Left ventricle myocardium inferior (tissue), 1 donor: Measurements from ENCODE around the gene FCGBP. TPM values are rescaled to one million over a fixed set of nuclear protein-coding genes. Genes with fewer than 3 reads are reported as not detected.
"Not testable (repeated sequence)": the region's sequence is repeated elsewhere in the genome, so short reads cannot be mapped to it uniquely, and the experiment has no call there.

Experiments used
- DNase-seq: peaks from one replicate; pipeline ENCODE4 v3.0.0-alpha.2; 2020
- H3K27ac ChIP-seq: fragments of 200-600 bp; replicated peaks from 2 replicates; pipeline ENCODE4 v1.8.0; 2021
- H3K27me3 ChIP-seq: fragments of 200-600 bp; 2 replicates; pipeline ENCODE4 v1.8.0; 2021; ENCODE audit warnings: low read depth
- H3K36me3 ChIP-seq: fragments of 200-600 bp; 2 replicates; pipeline ENCODE4 v1.8.0; 2021
- H3K4me1 ChIP-seq: fragments of 200-600 bp; 2 replicates; pipeline ENCODE4 v1.8.0; 2021
- H3K4me3 ChIP-seq: fragments of 200-600 bp; 2 replicates; pipeline ENCODE4 v1.8.0; 2021; ENCODE audit warnings: mild to moderate bottlenecking, moderate library complexity
- H3K9me3 ChIP-seq: fragments of 200-600 bp; replicated peaks from 2 replicates; pipeline ENCODE4 v1.8.0; 2021
- CTCF ChIP-seq: fragments of 200-600 bp; IDR thresholded peaks from 2 replicates; pipeline ENCODE4 v1.8.0; 2021; ENCODE audit warnings: antibody characterized with exemption, mild to moderate bottlenecking, borderline replicate concordance
- intact Hi-C: fragments of 100-400 bp; cut with micrococcal nuclease; formaldehyde crosslinking; loops from one replicate; pipeline ENCODE4 v1.11.0; 2022
- total RNA-seq: library from RNA; stranded (reverse); fragmentation: NEBNext Ultra II Directional; extraction: Animal tissue kit (Norgen Biotek cat#: 25700); gene quantifications from one replicate; pipeline ENCODE4 v1.2.1, GENCODE V29; 2021
- donor health status: DM: no; HTN: yes; CAD: no; lungs with severe emphysema.

The FCGBP gene
- total RNA-seq, 1 donor from 2014 or later: 4.1 TPM

GRCh38 chr19:39967561-39967960, 33.1 kb upstream of the FCGBP start:
- Histone ChIP-seq H3K4me3 (no peak overlapping the region), H3K9me3 (no peaks in the 10 kb centered on the region), H3K4me1 (peaks cover 28% of the 10 kb centered on the region), H3K27ac (no peak overlapping the region), H3K36me3 (peaks cover 5% of the 10 kb centered on the region), H3K27me3 (no peaks in the 10 kb centered on the region)
- intact Hi-C loops: no loop called here
- TF ChIP-seq CTCF: no peak
- no peak for DNase-seq

GRCh38 chr19:39966617-39967016, 32.2 kb upstream of the FCGBP start:
- Histone ChIP-seq H3K4me3 (no peak overlapping the region), H3K4me1 (peaks cover 18% of the 10 kb centered on the region), H3K27ac (no peak overlapping the region), H3K27me3 (no peaks in the 10 kb centered on the region), H3K36me3 (no peaks in the 10 kb centered on the region), H3K9me3 (no peaks in the 10 kb centered on the region)
- TF ChIP-seq CTCF: no peak
- intact Hi-C loops: no loop called here
- no peak for DNase-seq

- no peaks in the 10 kb centered on the region for H3K4me1 ChIP-seq
- H3K36me3 ChIP-seq: no peaks in the 10 kb centered on the region
- H3K27me3 ChIP-seq: no peaks in the 10 kb centered on the region
- TF ChIP-seq CTCF: no peak
- H3K9me3 ChIP-seq: no peaks in the 10 kb centered on the region
- intact Hi-C loops: no loop called here
- H3K4me3 ChIP-seq: no peak overlapping the region
- no peak for DNase-seq
- no peak overlapping the region for H3K27ac ChIP-seq
Measured at GRCh38 chr19:39963898-39964297, 29.5 kb upstream of the FCGBP start.

GRCh38 chr19:39959407-39959806, 25.0 kb upstream of the FCGBP start:
- intact Hi-C loops, DNase-seq, H3K36me3 ChIP-seq, H3K27me3 ChIP-seq, H3K4me3 ChIP-seq, H3K27ac ChIP-seq, H3K4me1 ChIP-seq, H3K9me3 ChIP-seq: not testable (repeated sequence)

- H3K27me3 ChIP-seq, H3K27ac ChIP-seq, H3K9me3 ChIP-seq, H3K4me3 ChIP-seq, intact Hi-C loops, H3K36me3 ChIP-seq, DNase-seq, H3K4me1 ChIP-seq: not testable (repeated sequence)
Measured at GRCh38 chr19:39958942-39959341, 24.5 kb upstream of the FCGBP start.

- H3K9me3 ChIP-seq, H3K4me3 ChIP-seq, DNase-seq, H3K36me3 ChIP-seq, H3K27ac ChIP-seq, intact Hi-C loops, H3K4me1 ChIP-seq, H3K27me3 ChIP-seq: not testable (repeated sequence)
Measured at GRCh38 chr19:39957886-39958285, 23.5 kb upstream of the FCGBP start.

GRCh38 chr19:39953915-39954314, 19.5 kb upstream of the FCGBP start:
- Histone ChIP-seq H3K27me3 (no peaks in the 10 kb centered on the region), H3K36me3 (no peaks in the 10 kb centered on the region), H3K4me1 (no peaks in the 10 kb centered on the region), H3K9me3 (no peaks in the 10 kb centered on the region), H3K27ac (no peak overlapping the region), H3K4me3 (no peak overlapping the region)
- no peak for DNase-seq
- no peak for TF ChIP-seq CTCF
- intact Hi-C loops: no loop called here
